C4-2B (cell line): Measurements from ENCODE around the gene CLCNKB.

ENCODE experiments used
- CTCF ChIP-seq: fragments of 450-650 bp; conservative IDR thresholded peaks from 2 replicates; pipeline ENCODE4 v1.5.1; 2017; ENCODE audit warnings: mild to moderate bottlenecking
- ZFX ChIP-seq: fragments of 450-650 bp; IDR thresholded peaks from 2 replicates; pipeline ENCODE4 v1.6.1; 2017

GRCh38 chr1:16088996-16089395 lies 45.4 kb downstream of the CLCNKB start:
- TF ChIP-seq CTCF (no peak), ZFX (no peak)
